Measurements from ENCODE around the gene TNKS1BP1.

DNA sequence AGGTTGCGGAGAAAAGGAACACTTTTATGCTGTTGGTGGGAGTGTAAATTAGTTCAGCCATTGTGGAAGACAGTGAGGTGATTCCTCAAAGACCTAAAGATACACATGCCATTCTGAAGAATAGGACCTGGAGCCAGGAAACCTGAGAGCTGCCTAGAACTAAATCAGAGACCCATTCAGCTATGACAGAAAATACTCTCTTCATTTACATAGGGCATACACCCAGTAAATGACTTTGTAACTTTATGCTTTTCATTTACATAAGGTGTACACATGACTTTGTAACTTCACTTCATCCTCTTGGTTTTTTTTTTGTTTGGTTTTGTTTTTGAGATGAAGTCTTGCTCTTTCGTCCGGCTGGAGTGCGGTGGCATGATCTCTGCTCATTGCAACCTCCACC is 62.6 kb downstream of the TNKS1BP1 start:
- TF ChIP-seq, protein P1, sequence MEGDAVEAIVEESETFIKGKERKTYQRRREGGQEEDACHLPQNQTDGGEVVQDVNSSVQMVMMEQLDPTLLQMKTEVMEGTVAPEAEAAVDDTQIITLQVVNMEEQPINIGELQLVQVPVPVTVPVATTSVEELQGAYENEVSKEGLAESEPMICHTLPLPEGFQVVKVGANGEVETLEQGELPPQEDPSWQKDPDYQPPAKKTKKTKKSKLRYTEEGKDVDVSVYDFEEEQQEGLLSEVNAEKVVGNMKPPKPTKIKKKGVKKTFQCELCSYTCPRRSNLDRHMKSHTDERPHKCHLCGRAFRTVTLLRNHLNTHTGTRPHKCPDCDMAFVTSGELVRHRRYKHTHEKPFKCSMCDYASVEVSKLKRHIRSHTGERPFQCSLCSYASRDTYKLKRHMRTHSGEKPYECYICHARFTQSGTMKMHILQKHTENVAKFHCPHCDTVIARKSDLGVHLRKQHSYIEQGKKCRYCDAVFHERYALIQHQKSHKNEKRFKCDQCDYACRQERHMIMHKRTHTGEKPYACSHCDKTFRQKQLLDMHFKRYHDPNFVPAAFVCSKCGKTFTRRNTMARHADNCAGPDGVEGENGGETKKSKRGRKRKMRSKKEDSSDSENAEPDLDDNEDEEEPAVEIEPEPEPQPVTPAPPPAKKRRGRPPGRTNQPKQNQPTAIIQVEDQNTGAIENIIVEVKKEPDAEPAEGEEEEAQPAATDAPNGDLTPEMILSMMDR (IDR thresholded peaks at IDR 0.05), result no peak
- TF ChIP-seq EP300 (IDR thresholded peaks at IDR 0.05) (no peak), POLR2A (IDR thresholded peaks at IDR 0.05; ENCODE audit: low read depth) (no peak), POLR2AphosphoS5 (IDR thresholded peaks at IDR 0.05) (no peak)
